HG02840 (cell line): Measurements from ENCODE around the gene SLC35C1.
"Not testable (repeated sequence)": the region's sequence is repeated elsewhere in the genome, so short reads cannot be mapped to it uniquely, and the experiment has no call there.

Source experiments
- ATAC-seq: cut with Tn5 transposase; IDR thresholded peaks from one replicate; pipeline ENCODE4 v1.9.1; 2021; ENCODE audit warnings: mild to moderate bottlenecking, moderate library complexity, moderate number of reproducible peaks; ENCODE audit not compliant: unreplicated experiment, low FRiP score

SLC35C1 gene

DNA sequence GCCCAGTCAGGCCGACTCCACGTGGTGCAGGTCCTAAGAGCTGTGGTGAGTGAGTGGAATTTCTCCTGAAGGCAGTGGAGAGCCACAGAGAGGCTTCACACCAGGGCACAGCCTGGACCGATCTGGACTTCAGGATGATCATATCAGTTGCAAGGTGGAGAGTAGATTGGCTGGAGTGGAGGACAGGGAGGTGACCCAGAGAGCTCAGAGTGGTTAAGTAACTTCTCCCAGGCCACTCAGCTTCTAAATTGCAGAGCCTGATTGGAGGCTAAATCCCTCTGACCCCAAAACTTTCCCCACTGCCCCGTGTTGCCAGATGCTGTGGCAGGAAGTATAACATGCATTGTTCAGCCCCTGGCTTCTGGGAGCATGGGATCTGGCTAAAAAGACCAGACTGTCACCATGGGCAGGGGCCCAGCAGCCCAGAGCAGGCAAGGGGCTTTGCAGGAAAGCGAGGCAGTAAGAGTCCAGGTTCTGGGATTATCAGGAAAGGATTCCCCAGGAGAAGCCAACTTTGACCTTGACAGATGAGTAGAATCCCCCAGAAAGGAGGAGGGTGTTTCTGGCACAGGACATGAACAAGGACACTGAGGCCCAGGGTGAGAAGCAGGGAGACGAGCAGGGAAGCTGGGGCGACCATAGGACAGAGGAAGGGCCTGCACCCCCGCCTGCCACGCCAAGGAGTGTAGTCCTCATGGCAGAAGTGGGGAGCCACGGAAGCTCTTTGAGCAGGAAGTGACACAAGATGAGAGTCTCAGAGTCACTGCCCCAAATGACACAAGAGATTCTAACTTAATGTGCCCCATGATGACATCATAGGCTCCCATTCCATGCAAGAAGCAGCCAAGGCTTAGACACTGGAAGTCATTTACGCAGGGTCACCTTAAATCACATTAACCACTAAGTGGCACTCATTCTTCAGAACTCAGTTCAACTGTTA is 4.8 kb downstream of the SLC35C1 start:
- ATAC-seq, result no peak

DNA sequence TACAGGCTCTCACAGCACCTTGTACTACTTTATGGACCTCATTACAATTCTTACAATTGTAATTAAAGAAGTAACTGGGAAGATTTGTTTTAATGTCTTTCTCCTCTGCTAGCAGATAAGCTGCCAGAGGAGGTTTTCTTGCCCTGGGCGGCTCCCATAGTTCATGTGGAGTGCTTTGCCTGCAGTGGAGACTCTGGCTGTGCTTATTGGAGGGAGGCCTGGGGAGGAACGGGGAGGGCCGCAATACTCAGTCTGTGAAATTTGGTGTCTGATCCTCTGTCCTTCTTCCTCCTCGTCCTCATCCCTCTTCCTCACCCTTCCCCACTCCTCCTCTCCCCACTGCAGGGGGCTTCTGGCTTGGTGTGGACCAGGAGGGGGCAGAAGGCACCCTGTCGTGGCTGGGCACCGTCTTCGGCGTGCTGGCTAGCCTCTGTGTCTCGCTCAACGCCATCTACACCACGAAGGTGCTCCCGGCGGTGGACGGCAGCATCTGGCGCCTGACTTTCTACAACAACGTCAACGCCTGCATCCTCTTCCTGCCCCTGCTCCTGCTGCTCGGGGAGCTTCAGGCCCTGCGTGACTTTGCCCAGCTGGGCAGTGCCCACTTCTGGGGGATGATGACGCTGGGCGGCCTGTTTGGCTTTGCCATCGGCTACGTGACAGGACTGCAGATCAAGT is 5.6 kb downstream of the SLC35C1 start:
- no peak for ATAC-seq

DNA sequence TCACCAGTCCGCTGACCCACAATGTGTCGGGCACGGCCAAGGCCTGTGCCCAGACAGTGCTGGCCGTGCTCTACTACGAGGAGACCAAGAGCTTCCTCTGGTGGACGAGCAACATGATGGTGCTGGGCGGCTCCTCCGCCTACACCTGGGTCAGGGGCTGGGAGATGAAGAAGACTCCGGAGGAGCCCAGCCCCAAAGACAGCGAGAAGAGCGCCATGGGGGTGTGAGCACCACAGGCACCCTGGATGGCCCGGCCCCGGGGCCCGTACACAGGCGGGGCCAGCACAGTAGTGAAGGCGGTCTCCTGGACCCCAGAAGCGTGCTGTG is 6.1 kb downstream of the SLC35C1 start:
- no peak for ATAC-seq

DNA sequence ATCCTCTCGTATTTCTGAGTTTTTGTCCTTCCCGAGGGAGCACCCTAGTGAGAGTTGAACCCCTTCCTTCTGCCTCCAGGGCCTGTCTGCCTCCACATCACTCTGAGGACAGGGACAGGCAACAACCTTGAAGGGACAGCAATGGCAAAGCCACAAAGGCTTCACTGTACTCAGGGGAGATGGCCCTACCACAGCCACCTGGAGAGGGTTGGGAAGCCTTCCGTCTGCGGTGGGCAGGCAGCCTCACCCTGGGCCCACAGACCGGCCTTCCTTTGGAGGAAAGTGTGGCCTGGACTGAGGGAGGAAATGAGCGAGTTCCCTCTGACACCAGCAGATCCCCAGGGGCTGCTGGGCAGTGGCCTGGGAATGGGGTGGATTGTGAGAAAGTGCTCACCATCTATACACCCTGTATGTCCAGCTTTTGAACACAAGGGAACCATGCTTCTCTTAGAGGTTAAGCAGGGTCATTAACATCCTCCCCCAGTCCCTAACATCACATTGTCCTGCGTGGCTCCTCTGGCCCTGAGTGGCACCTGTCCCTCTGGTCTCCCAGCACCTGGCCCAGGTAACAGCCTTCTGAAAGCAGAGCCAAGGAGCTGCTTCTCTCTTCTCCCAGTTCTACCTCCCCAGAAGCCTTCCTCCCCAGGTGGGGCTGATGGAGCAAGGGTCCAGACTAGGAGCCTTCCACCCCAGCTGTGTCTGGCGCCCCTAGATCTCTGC is 6.8 kb downstream of the SLC35C1 start:
- ATAC-seq, result no peak

DNA sequence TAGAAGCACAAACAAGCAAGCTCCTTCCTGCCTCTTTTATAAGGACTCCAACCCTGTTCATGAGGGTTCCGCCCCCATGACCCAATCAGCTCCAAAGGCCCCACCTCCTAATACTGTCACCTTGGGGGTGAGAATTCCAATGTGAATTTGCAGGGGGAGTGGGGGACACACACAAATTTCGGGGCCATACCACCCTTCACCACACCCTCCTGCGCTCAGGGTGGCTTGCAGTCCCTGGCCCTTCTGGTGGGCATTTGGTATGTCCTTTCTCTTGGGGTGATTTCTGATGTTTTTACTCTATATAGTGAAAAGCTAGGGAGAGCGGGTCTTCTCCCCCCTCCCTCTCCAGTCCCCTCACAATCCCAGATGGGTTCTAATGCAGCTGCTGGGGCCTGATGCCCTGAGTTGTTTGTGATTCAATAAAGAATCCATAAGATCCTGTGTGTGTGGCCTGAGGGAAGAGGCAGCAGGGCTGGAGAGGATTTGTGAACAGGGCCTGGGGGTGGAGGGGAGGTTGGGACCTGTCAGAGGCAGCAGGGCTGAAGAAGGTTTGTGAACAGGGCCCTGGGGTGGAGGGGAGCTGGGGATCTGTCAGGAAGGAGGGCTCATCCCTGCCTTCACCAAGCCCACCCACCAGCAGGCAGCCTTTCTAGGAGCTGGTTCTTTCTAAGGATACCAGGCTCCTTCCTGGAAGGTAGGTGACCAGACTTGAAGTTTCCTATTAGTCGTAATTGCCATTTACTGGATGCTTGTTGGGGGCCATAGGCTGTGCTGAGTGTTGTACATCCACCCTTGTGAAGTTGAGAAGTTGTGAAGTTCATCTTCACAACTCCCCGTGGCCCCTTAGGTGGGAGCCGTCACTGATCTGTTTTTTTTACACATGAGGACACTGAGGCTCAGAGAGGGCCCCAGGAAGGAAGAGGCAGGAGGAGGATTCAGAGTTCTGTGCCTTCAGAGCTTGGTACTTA is 7.9 kb downstream of the SLC35C1 start:
- no peak for ATAC-seq

DNA sequence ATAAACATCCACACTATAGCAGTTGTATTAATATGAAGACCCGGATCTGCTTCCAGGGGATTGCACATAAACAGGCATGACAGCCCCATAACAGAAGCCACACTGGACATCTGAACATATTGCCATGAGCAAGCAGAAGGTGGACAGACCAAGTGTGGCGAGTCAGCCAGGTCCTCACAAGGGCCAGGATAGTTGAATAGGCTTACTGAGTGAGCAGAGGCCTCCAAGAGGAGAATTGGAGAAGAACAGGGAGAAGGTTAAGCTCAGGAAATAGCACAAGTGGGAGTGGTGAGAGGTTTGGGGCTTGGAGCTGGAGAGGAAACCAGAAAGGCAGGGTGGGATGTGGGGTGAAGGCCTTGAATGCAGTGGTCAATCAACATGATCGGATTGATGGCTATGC is 10.8 kb downstream of the SLC35C1 start:
- ATAC-seq, result no peak

DNA sequence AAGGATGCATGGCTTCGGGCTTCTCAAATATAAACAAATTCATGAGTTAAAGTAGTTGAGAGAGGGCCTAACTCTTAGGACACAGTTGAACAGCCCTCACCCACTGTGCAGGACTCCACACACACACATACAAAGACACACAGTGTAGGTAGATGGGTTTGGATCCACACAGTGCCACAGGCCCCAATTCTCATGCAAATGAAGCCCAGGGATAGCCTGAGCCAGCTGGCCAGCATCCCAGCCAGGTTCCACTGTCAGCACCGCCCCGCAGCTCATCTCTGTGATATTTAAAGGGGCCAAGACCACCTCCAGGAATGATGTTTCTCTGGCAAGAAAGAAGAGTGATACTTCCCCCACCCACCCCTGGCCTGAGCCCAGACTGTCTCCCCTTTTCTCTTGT is 11.7 kb downstream of the SLC35C1 start:
- ATAC-seq, result no peak

DNA sequence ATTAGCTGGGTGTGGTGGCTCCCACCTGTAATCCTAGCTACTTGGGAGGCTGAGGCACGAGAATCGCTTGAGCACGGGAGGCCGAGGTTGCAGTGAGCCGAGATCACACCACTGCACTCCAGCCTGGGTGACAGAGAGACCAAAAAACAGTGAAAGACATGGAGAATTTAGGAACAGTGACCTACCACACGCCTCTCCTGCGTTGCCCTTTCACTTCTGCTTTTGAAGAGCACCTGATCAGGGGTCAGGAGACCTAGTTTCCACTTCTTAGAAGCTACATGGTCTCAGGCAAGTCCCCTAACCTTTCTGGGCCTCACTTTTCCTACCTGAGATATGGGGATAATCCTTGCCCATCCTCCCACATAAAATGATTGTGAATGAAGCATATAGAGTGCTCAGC is 12.2 kb downstream of the SLC35C1 start:
- ATAC-seq, result peak; percentile 56

DNA sequence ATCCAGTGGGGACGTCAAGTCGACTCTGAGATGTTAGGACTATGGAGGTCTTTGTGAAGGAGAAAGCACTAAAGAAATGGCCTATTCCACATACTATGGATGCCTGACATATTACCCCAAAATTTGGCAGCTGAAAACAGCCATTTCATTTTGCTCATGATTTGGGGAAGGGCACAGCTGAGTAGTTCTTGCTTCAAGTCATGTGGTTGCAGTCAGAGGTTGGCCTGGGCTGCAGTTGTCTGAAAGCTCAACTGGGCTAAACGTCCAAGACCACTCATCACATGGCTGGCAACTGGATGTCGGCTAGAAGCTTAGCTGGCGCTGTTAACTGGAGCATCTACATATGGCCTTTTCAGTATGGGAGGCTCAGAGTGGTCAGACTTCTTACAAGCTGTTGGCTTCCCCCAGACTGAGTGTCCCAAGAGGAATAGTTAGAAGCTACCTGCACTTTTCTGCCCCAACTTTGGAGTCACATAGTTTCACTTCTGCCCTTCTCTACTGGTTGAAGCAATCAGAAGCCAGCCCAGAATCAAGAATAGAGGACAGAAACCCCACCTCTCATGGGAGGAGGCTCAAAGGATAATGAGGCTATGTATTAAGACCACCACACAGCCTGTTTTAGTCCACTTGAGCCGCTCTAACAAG is 14.1 kb downstream of the SLC35C1 start:
- ATAC-seq, result no peak

DNA sequence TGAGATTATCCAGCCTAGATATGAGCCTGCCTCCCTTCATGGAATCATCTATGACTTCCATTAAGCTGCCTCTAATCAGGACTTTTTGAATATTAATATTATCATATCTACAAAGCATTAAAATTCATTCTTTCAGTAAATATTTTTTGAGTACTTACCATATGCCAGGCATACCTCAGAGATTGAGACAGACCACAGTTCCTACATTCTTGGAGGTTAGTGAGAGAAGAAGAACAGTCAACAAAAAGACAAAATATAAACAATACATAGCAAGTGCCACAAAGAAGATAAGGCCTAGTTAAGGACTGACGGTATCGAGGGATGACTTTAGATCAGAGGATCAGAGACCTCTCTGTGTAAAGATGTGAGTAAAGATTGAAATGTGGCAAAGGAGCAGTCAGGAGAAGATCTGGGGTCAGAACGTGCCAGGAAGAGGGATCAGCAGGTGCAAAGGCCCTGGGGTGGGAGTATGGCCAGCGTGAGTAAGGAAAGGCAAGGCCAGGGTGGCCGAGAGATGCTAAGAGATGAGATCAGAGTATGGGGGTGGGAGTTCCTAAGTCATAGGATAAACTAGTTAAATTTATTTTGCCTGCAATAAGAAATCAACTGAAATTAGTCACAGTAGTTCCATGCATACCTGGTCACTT is 15.4 kb downstream of the SLC35C1 start:
- no peak for ATAC-seq

DNA sequence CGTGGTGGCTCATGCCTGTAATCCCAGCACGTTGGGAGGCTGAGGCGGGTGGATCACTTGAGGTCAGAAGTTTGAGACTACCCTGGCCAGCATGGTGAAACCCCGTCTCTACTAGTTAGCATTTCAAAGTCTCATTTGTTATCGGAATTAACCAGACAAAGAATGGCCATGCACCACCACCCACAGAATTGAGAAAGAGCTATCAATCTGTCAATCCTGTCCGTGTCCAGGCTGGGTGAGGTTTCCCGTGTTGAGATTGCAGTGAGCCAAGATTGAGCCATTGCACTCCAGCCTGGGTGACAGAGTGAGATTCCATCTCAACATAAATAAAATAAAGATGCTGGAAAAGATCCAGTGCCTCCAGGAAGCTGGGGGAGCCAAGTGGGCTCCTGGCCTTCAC is 21.5 kb downstream of the SLC35C1 start:
- not testable (repeated sequence) for ATAC-seq

DNA sequence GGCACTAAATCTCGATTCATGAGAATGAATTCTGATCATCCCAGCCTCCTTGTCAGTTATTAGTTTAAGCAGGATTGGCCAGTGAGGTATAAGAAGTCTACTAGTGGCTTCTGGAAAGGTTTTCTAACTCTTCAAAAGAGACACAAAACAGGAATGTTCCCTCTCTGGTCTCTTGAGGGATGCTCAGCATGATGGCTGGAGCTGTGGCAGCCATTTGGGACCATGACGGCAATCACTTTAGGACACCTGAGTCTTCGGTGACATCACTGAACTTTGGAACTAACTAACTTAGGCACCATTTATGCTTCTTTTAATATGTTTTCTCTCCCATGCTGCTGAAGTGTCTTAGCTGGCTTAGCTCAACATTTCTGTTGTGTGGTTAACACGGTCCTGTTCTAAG is 22.2 kb downstream of the SLC35C1 start:
- ATAC-seq, result no peak

DNA sequence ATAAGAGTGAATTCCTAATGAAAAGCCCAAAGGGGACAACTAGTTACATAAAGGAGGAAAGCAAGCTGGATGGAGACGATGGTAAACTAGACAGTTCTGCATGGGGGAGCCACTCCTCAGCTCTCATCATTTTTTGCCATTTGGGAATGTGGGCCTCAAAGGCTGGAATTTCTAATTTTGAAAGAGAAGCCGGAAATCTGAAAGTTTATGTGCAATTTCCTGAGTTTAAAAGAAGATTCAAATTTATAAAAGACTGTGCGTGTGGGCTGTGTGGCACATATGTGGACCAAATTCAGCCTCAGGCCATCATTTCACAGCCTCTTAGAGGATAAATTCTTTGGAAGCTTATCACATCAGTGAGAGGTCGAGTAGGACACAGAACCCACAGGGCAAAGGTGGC is 24.0 kb downstream of the SLC35C1 start:
- ATAC-seq, result no peak

DNA sequence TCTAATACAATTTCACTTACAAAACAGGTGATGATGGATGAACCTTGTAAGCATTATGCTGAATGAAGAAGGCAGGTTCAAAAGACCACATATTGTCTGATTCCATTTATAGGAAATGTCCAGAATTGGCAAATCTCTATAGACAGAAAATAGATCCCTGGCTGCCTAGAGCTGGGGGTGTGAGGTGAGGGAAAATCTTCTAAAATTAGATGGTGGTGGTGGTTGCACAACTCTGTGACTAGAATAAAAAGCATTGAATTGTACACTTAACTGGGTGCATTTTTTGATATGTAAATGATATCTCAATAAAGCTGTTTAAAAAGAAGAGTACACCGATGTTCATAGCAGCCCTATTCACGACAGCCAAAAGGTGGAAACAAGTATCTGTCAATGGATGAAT is 25.6 kb downstream of the SLC35C1 start:
- ATAC-seq, result no peak

DNA sequence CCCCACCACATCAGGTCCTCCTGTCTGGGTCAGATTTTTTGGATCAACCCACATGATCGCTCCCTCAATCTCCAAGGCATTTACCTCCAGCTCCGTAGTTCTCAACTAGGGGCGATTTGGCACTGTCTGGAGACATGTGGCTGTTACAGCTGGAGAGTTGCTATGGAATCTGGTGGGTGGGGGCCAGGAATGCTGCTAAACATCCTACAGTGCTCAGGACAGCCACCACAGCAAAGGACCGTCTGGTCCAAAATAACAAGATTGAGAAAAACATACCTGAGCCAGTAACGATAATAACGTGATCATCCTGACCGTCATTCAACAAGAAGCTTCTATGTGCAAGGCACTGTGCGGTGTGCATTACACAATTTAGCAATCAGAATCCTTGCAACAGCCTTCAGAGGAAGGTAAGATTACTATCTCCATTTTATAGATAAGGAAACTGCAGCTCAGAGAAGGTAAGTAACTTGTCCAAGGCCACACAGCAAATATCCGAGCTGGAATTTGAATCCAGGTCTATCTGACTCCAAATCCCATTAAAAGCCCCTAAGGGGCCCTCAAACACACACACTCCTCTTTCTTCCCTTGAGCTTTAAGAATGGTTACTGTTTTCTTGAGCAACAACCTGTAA is 28.0 kb downstream of the SLC35C1 start:
- no peak for ATAC-seq

DNA sequence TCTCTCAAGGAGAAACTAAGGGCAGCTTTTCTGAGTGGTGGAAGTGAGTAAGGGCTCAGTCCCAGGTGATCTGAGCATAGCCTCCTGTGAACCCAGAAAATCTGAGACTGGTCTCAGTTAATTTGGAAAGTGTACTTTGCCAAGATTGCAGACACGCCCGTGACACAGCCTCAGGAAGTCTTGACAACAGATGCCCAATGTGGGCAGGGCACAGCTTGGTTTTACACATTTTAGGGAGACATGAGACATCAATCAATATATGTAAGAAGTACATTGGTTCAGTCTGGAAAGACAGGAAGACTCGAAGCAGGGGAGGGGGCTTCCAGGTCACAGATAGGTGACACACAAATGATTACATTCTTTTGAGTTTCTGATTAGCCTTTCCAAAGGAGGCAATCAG is 28.8 kb downstream of the SLC35C1 start:
- no peak for ATAC-seq

DNA sequence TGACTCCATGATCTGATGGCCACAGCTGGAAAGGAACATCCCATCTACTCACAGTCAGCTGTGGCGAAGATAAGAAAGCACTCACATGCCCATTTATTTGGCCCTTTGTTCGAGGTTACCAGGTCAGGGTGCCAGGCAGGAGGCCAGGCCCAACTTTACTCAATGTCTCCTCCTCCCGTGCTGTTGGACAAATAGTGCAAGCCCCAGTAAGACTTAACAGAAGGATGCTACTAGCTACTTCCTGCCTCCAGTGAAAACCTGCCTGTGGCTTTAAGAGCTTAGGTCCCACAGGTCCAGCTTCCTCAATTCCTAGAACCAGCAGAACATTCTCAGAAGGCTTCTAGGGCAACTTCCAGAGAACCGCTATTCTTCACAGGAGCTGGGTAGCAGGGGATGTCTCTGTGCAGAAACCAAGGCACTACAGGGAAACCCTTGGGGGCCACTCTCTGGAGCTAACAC is 29.4 kb downstream of the SLC35C1 start:
- ATAC-seq, result no peak

DNA sequence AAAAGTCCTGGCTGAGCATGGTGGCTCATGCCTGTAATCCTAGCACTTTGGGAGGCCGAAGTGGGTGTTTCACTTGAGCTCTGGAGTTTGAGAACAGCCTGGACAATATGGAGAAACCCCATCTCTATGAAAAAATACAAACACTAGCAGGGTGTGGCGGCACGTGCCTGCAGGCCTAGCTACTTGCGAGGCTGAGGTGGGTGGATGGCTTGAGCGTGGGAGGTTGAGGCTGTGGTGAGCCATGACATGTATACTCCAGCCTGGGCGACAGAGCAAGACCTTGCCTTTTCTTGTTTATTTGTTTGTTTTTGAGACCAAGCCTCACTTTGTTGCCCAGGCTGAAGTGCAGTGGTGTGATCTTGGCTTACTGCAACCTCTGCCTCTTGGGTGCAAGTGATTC is 34.3 kb downstream of the SLC35C1 start:
- ATAC-seq, result no peak

DNA sequence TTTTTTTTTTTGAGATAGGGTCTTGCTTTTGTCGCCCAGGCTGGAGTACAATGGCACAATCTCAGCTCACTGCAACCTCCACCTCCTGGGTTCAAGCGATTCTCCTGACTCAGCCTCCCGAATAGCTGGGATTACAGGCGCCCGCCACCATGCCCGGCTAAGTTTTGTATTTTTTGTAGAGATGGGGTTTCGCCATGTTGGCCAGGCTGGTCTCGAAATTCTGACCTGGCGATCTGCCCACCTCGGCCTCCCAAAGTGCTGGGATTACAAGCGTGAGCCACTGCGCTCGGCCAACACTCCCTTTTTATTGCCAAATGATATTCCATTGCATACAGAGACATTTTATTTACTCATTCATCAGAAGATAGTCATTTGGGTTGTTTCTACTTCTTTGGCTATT is 35.3 kb downstream of the SLC35C1 start:
- ATAC-seq, result not testable (repeated sequence)
